IPS-18c (cell line): ENCODE results near the gene ANO3.

Experiments used
- H3K4me3 ChIP-seq: 2 replicates; pipeline ENCODE4 v1.7.0; 2013; ENCODE audit warnings: low read depth, mild to moderate bottlenecking, low read length, moderate library complexity; ENCODE audit not compliant: insufficient read depth
- H3K9me3 ChIP-seq: one replicate; pipeline ENCODE4 v1.6.1; 2013; ENCODE audit warnings: mild to moderate bottlenecking, low read length, moderate library complexity; ENCODE audit not compliant: control insufficient read depth, insufficient read depth

The ANO3 gene

GRCh38 chr11:26467506-26467905, 135.6 kb downstream of the ANO3 start:
- H3K9me3 ChIP-seq, result no peaks in the 10 kb centered on the region
- no peak overlapping the region for H3K4me3 ChIP-seq

GRCh38 chr11:26470992-26471391, 139.1 kb downstream of the ANO3 start:
- H3K4me3 ChIP-seq, result no peak overlapping the region
- H3K9me3 ChIP-seq, result no peaks in the 10 kb centered on the region

- H3K9me3 ChIP-seq, result no peaks in the 10 kb centered on the region
Measured at GRCh38 chr11:26473216-26474194, 141.6 kb downstream of the ANO3 start.

GRCh38 chr11:26474401-26474800, 142.5 kb downstream of the ANO3 start:
- Histone ChIP-seq H3K9me3 (no peaks in the 10 kb centered on the region), H3K4me3 (no peak overlapping the region)

More at GRCh38 chr11:26473216-26474194, 141.6 kb downstream of the ANO3 start:
- H3K4me3 ChIP-seq, result no peak overlapping the region

- no peak overlapping the region for H3K4me3 ChIP-seq
- no peaks in the 10 kb centered on the region for H3K9me3 ChIP-seq
Measured at GRCh38 chr11:26477396-26477795, 145.5 kb downstream of the ANO3 start.

GRCh38 chr11:26478710-26479109, 146.8 kb downstream of the ANO3 start:
- Histone ChIP-seq H3K9me3 (no peaks in the 10 kb centered on the region), H3K4me3 (no peak overlapping the region)

- Histone ChIP-seq H3K9me3 (no peaks in the 10 kb centered on the region), H3K4me3 (no peak overlapping the region)
Measured at GRCh38 chr11:26480041-26480440, 148.1 kb downstream of the ANO3 start.

GRCh38 chr11:26483108-26483507, 151.2 kb downstream of the ANO3 start:
- no peak overlapping the region for H3K4me3 ChIP-seq
- no peaks in the 10 kb centered on the region for H3K9me3 ChIP-seq

- Histone ChIP-seq H3K9me3 (no peaks in the 10 kb centered on the region), H3K4me3 (no peak overlapping the region)
Measured at GRCh38 chr11:26490546-26490945, 158.6 kb downstream of the ANO3 start.

- Histone ChIP-seq H3K4me3 (no peak overlapping the region), H3K9me3 (no peaks in the 10 kb centered on the region)
Measured at GRCh38 chr11:26493616-26494015, 161.7 kb downstream of the ANO3 start.

- Histone ChIP-seq H3K4me3 (no peak overlapping the region), H3K9me3 (no peaks in the 10 kb centered on the region)
Measured at GRCh38 chr11:26507229-26507628, 175.3 kb downstream of the ANO3 start.

- no peak overlapping the region for H3K4me3 ChIP-seq
- H3K9me3 ChIP-seq, result no peaks in the 10 kb centered on the region
Measured at GRCh38 chr11:26510164-26510563, 178.2 kb downstream of the ANO3 start.

- H3K9me3 ChIP-seq, result no peaks in the 10 kb centered on the region
- no peak overlapping the region for H3K4me3 ChIP-seq
Measured at GRCh38 chr11:26510756-26511155, 178.8 kb downstream of the ANO3 start.

GRCh38 chr11:26512196-26512595, 180.3 kb downstream of the ANO3 start:
- no peak overlapping the region for H3K4me3 ChIP-seq

GRCh38 chr11:26519469-26519868, 187.5 kb downstream of the ANO3 start:
- H3K4me3 ChIP-seq, result no peak overlapping the region
- H3K9me3 ChIP-seq, result peaks cover 3% of the 10 kb centered on the region

More at GRCh38 chr11:26512196-26512595, 180.3 kb downstream of the ANO3 start:
- no peaks in the 10 kb centered on the region for H3K9me3 ChIP-seq

- H3K9me3 ChIP-seq, result peaks cover 3% of the 10 kb centered on the region
- H3K4me3 ChIP-seq, result no peak overlapping the region
Measured at GRCh38 chr11:26522912-26523610, 191.1 kb downstream of the ANO3 start.

GRCh38 chr11:26527685-26528084, 195.8 kb downstream of the ANO3 start:
- H3K9me3 ChIP-seq, result no peaks in the 10 kb centered on the region
- H3K4me3 ChIP-seq, result no peak overlapping the region

- Histone ChIP-seq H3K4me3 (no peak overlapping the region), H3K9me3 (no peaks in the 10 kb centered on the region)
Measured at GRCh38 chr11:26537341-26537740, 205.4 kb downstream of the ANO3 start.
